Effector CD8-positive, alpha-beta T cell (primary cell): ENCODE measurements around the gene NUDT3.

Experiments
- DNase-seq: peaks from one replicate; lab custom pipeline; 2025; lab: John Stamatoyannopoulos, UW

The NUDT3 gene

DNA sequence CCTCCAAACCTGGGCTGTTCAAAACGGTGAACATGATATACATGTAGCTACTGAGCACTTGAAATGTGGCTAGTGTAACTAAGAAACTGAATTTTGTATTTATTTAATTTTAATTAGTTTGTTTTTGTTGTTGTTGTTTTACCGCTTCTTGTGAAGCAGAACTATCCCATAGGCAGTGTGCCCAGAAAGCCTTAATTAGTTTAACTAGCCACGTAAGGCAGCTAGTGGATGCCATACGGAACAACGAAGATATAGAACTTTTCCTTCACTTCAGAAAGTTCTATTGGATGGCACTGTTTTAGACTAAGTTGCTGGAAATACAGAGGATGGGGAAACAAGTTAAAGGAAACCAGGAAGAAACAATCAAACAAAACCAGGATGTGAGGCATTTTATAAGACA, 70.6 kb downstream of the NUDT3 start:
- DNase-seq = no peak

- DNase-seq = no peak
These were observed 73.0 kb downstream of the NUDT3 start for GRCh38 chr6:34319471-34319885.

GRCh38 chr6:34318499-34319470, 73.7 kb downstream of the NUDT3 start:
- no peak for DNase-seq

GRCh38 chr6:34317882-34318498, 74.5 kb downstream of the NUDT3 start:
- DNase-seq = no peak

DNA sequence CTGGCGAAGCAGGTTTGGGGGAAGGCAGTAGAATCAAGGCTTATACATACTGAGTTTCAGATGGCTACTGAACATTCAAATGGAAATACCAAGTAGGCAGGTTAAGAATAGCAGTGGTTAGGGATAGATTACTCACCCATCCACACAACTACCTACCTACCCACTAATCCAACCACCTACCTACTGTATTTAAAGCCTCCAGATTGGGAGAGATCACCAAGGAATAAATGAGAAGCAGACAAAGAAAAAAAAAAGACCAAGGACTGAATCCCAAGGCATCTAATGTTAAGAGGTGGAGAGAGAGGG, 75.3 kb downstream of the NUDT3 start:
- no peak for DNase-seq

- no peak for DNase-seq
These were observed 75.9 kb downstream of the NUDT3 start for GRCh38 chr6:34316431-34317171.

DNA sequence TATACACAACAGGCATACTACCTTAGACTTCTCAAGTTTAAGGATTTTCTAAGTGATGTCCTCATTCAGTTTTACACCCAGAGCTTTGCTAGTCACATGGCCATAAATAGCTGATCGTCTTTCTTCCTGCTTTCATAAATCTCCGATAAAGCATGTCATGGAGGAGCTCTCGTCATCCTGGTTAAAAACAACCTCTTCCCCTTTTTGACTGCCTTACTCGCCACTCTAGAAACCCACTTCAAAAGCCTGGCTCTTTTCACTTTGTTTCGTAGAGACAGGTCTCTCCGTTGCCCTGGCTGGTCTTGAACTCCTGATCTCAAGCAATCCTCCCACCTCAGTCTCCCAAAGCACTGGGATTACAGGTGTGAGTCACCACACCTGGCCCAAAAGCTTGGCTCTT, 76.7 kb downstream of the NUDT3 start:
- no peak for DNase-seq

DNA sequence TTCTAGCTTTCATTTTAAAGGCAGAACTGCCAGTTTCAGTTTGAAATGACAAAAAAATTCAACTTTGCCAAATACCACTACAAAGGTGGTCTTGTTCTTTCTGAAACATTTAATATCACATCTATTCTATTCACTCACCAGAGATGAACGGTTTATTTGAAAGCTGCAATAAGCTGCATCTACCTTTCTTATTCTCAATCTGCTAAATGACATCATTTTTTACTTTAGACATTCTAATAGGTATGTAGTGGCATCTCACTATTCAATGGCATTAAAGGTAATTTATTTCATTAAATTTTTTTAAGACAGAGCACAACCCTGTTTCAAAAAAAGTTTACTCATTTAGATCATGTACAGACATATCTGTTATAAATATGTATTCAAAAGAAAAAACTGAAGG, 77.2 kb downstream of the NUDT3 start:
- DNase-seq = no peak

DNA sequence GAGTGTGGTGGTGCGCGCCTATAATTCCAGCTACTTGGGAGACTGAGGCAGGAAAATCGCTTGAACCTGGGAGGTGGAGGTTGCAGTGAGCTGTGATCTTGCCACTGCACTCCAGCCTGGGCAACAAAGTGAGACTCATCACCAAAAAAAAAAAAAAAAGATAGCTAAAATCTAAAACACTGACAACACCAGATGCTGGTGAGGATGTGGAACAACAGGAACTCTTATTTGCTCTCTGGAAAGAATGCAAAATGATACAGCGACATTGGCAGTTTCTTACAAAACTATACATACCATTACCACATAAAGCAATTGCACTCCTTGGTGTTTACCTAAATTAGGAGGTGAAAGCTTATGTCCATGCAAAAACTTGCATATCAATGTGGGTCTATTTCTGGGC, 80.2 kb downstream of the NUDT3 start:
- DNase-seq = no peak

DNA sequence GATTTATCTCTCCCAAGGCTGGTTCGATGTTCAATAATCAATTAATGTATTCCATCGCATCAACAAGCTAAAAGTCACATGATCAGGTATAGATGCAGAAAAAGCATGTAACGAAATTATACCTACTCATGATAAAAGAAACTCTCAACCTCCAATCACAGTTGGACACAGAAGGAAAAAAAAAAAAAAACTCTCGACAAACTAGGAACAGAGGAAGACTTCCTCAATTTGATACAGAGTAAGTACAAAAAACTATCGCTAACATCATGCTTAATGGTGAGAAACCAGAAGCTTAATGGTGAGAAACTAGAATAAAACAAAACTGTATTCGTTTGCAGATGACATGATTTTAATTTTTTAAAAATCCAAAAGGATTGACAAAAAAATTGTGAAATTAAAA, 81.7 kb downstream of the NUDT3 start:
- DNase-seq = no peak

DNA sequence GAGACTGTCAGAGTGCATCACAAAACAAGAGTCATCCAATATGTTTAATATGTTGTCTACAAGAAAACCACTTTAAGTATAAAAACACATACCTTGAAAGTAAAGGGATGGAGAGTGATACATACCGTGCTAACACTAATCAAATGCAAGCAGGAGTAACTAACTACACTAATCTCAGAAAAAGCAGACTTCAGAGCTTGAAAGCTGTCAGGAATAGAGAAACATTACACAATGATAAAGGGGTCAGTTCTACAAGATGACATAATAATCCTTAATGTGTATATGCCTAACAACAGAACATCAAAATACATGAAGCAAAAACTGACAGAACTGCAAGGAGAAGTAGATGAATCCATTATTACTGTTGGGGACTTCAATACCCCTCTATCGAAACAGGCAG, 84.0 kb downstream of the NUDT3 start:
- no peak for DNase-seq

DNA sequence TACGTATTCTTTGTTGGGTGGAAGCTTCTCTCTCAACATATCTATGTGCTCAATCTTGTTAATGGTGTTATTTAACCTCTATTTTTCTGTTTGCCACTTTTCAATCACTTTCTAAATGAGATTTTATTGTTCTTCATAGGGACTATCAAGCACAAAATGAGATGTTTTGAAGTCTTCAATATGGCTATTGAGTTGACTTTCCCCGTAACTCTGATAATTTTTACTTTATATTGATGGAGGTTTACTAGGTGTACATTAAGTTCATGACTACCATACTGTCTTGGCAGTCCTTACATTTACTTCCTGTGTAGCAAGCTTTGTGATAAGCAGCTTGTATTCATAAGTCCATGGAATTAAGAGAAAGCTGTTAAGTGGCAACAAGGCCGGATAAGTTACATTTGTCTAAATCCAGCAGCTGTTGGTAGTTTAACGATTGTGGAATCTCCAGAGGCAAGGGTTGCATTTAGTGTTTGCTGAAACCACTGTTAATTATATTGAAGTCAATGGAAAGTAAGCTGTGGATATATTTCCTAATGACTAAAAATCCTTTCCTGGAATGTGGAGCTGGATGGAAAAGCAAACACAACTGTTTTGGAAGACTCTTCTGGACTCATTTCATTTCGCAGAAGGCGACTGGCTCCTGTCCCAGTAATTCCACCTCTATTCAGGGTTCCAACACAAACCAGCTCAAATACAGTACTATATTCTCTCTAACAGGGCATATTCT, 86.3 kb downstream of the NUDT3 start:
- DNase-seq = no peak

DNA sequence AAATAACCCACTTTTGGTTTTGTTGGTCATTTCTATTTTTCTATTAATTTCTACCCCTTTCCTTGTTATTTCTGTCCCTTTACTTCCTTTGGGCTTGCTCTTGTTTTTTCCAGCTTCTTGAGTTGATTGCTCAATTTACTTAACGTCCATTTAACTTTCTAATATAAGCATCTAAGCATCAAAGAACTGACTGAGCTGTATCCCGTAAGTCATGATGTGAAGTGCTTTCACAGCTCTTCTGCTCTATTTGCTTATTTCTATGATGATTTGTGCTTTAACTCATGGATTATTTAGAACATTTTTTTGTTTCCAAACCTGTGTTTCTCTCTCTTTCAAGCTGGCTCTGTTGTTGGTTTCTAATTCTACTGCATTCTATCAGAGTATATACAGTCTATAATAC, 87.0 kb downstream of the NUDT3 start:
- no peak for DNase-seq

DNA sequence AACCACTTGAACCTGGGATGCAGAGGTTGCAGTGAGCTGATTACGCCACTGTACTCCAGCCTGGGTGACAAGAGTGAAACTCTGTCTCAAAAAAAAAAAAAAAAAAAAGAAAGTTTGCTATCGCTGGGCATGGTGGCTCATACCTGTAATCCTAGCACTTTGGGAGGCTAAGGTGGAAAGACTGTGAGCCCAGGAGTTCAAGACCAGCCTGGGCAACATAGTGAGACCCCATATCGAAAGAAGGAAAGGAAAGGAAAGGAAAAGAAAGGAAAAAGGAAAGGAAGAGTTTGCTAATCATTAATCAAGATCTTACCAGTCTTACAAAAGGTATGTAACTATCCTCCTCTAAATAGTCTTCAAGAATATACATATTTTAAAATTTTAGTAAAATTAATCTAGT, 88.3 kb downstream of the NUDT3 start:
- DNase-seq = no peak

GRCh38 chr6:34302929-34303328, 89.5 kb downstream of the NUDT3 start:
- DNase-seq = no peak

DNA sequence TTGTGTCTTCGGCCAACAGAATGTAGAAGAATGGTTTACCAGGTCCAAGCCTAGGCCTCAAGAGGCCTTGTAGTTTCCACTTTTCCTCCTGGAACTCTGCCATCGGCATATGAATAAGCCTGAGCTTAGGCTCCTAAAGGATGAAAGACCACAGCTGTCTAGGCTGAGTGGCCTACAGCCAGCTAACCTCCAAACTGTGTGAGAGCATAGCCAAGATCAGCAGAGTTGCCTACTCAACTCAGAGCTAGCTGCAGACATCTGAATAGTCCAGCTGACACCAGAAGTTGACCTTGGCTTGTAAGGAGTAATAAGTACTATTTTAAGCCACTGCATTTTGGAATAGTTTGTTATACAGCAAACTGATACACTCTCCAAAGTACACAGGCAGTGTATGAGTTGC, 91.1 kb downstream of the NUDT3 start:
- DNase-seq = no peak

DNA sequence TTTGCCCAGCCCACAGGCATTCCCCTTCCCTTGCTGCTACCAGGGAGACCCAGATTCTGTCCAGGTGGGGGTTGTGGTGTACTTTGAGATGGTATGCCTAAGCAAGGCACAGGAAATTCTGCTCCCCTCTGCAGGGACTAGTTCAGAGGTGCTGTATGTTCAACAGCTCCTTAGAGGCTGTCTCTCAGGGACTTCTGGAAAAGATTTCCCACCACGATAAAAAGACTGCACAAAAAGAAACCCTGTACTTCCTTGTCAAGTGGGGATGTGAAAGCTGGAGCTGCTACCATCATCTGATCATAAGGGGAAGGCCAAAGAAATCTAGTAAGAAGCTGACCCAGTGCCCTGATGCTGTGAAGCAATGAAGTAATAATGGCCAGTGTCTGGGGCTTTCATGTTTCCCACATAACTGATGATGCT, 92.1 kb downstream of the NUDT3 start:
- no peak for DNase-seq

DNA sequence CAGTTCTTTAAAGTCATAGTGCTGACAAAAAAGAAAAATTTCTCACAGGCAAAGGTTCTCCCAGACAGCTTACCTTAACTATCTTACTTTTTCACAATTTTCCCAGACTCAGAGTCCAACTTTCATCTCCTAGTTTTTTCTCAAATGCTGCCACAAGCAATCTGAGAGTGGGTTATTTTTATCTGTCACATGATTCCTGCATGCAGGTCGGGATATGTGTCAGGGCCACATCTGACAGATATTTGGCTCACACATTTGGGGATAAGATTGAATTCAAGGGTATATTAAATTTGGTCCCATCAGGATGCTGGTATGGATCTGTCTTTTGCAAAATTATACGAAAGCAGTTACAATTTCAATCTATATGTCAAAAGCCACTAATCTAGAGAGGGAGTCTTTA, 93.5 kb downstream of the NUDT3 start:
- no peak for DNase-seq

DNA sequence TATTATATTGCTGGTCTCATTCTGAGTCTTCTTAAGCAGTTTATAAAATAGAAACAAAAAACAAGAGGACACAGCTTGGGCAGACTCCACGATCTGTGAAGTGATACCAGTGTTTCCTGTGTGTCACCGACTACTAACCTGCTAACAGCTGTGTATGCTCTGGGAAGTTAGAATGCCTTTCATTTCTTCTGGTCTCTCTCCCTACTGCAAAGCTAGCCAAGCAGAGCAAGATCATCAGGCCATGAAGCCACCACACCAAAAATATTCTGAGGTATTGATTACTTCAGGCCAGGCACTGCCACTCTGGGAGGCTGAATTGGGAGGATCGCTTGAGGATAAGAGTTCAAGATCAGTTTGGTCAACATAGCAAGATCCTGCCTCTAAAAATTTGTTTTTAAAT, 96.7 kb downstream of the NUDT3 start:
- no peak for DNase-seq

- DNase-seq = no peak
These were observed 99.5 kb downstream of the NUDT3 start for GRCh38 chr6:34292954-34293353.

- no peak for DNase-seq
These were observed 103.3 kb downstream of the NUDT3 start for GRCh38 chr6:34289137-34289536.

GRCh38 chr6:34288581-34288980, 103.9 kb downstream of the NUDT3 start:
- no peak for DNase-seq
